GM23338 (cell line): ENCODE measurements around the gene CHST2. TPM values are rescaled to one million over a fixed set of nuclear protein-coding genes. Genes with fewer than 3 reads are reported as not detected.
"Not testable (repeated sequence)": the region's sequence is repeated elsewhere in the genome, so short reads cannot be mapped to it uniquely, and the experiment has no call there.

Experiments
- ATAC-seq: fragments of 200-7000 bp; cut with Tn5 transposase; 3 replicates; pipeline ENCODE4 v1.9.1; 2020
- DNase-seq: peaks from one replicate; pipeline ENCODE4 v3.0.0-alpha.2; 2015; ENCODE audit warnings: low spot score
- H2AFZ ChIP-seq: fragments of 200-600 bp; sonication (generic); 2 replicates; pipeline ENCODE4 v1.8.0; 2016; ENCODE audit warnings: antibody characterized with exemption, mild to moderate bottlenecking, moderate library complexity
- H3F3A ChIP-seq: fragments of 200-600 bp; sonication (generic); replicated peaks from 2 replicates; pipeline ENCODE4 v1.8.0; 2017; ENCODE audit warnings: antibody characterized with exemption, mixed run types, low read depth
- H3K27ac ChIP-seq: fragments of 200-600 bp; sonication (generic); 2 replicates; pipeline ENCODE4 v1.6.1; 2016; ENCODE audit warnings: low read depth
- H3K27me3 ChIP-seq: fragments of 200-600 bp; sonication (generic); 2 replicates; pipeline ENCODE4 v1.8.0; 2016; ENCODE audit warnings: mild to moderate bottlenecking, mixed run types, moderate library complexity; ENCODE audit not compliant: insufficient read depth
- H3K36me3 ChIP-seq: fragments of 200-600 bp; sonication (generic); 2 replicates; pipeline ENCODE4 v1.8.0; 2016; ENCODE audit warnings: mild to moderate bottlenecking; ENCODE audit not compliant: insufficient read depth
- H3K4me1 ChIP-seq: fragments of 200-600 bp; sonication (generic); 2 replicates; pipeline ENCODE4 v1.8.0; 2016; ENCODE audit warnings: mild to moderate bottlenecking, moderate library complexity; ENCODE audit not compliant: insufficient read depth
- H3K4me2 ChIP-seq: fragments of 200-600 bp; sonication (generic); 2 replicates; pipeline ENCODE4 v1.7.1; 2017; ENCODE audit warnings: mixed run types
- H3K4me3 ChIP-seq: fragments of 200-600 bp; sonication (generic); 2 replicates; pipeline ENCODE4 v1.6.1; 2016; ENCODE audit warnings: mixed run types
- H3K79me2 ChIP-seq: fragments of 200-600 bp; sonication (generic); replicated peaks from 2 replicates; pipeline ENCODE4 v1.8.0; 2017; ENCODE audit warnings: mild to moderate bottlenecking; ENCODE audit not compliant: insufficient read depth
- H3K9me2 ChIP-seq: fragments of 200-600 bp; sonication (generic); 2 replicates; pipeline ENCODE4 v1.8.0; 2017; ENCODE audit not compliant: insufficient read depth
- H4K20me1 ChIP-seq: fragments of 200-600 bp; sonication (generic); replicated peaks from 2 replicates; pipeline ENCODE4 v1.8.0; 2017; ENCODE audit warnings: mild to moderate bottlenecking; ENCODE audit not compliant: insufficient read depth
- H3K27ac Mint-ChIP-seq: 2 replicates; pipeline ENCODE4 v1.8.0; 2020; ENCODE audit warnings: inconsistent platforms, mild to moderate bottlenecking, moderate library complexity, mixed read lengths
- H3K27me3 Mint-ChIP-seq: 3 replicates; pipeline ENCODE4 v1.8.0; 2022; ENCODE audit warnings: low read depth, mild to moderate bottlenecking, moderate library complexity, mixed read lengths, inconsistent platforms; ENCODE audit not compliant: insufficient read depth, poor library complexity
- H3K36me3 Mint-ChIP-seq: 3 replicates; pipeline ENCODE4 v1.8.0; 2021; ENCODE audit warnings: low read depth, mild to moderate bottlenecking, inconsistent platforms, moderate library complexity, mixed read lengths
- H3K4me1 Mint-ChIP-seq: 3 replicates; pipeline ENCODE4 v1.8.0; 2020; ENCODE audit warnings: mild to moderate bottlenecking, inconsistent platforms, mixed read lengths
- H3K4me3 Mint-ChIP-seq: 3 replicates; pipeline ENCODE4 v1.8.0; 2021; ENCODE audit warnings: moderate library complexity, mild to moderate bottlenecking, inconsistent platforms, mixed read lengths
- H3K9me3 Mint-ChIP-seq: 3 replicates; pipeline ENCODE4 v1.8.0; 2020; ENCODE audit warnings: moderate library complexity, mild to moderate bottlenecking, inconsistent platforms, mixed read lengths
- CREB1 ChIP-seq: fragments of 250-450 bp; sonication (Bioruptor Pico); IDR thresholded peaks from 2 replicates; pipeline ENCODE4 v1.5.0; 2020; ENCODE audit warnings: low read depth, mild to moderate bottlenecking, moderate library complexity
- CTCF ChIP-seq, 2 experiments: fragments of 200-600 bp in 1 of 2; sonication (generic) in 1 of 2; conservative IDR thresholded peaks; 2 replicates each; pipeline versions ENCODE4 v1.5.1 to v1.6.1; 2016 to 2017; ENCODE audit warnings: antibody characterized with exemption in 2 of 2, low read depth in 2 of 2, mild to moderate bottlenecking in 2 of 2, moderate library complexity in 1 of 2
- EZH2 ChIP-seq: fragments of 200-600 bp; sonication (generic); IDR thresholded peaks from one replicate; pipeline ENCODE4 v1.8.0; 2017; ENCODE audit warnings: antibody characterized with exemption, mild to moderate bottlenecking, low read depth; ENCODE audit not compliant: unreplicated experiment
- EZH2phosphoT487 ChIP-seq: fragments of 200-600 bp; sonication (generic); IDR thresholded peaks from one replicate; pipeline ENCODE4 v1.8.1; 2018; ENCODE audit warnings: antibody characterized with exemption; ENCODE audit not compliant: unreplicated experiment
- JUNB ChIP-seq: IDR thresholded peaks from one replicate; pipeline ENCODE4 v1.6.1; 2016; ENCODE audit warnings: antibody characterized with exemption; ENCODE audit not compliant: unreplicated experiment
- REST ChIP-seq: IDR thresholded peaks from one replicate; pipeline ENCODE4 v1.6.1; 2018; ENCODE audit warnings: antibody characterized with exemption; ENCODE audit not compliant: unreplicated experiment
- STAT1 ChIP-seq: IDR thresholded peaks from one replicate; pipeline ENCODE4 v1.6.1; 2016; ENCODE audit warnings: antibody characterized with exemption; ENCODE audit not compliant: unreplicated experiment
- ZNF114 ChIP-seq: fragments of 250-450 bp; sonication (Bioruptor Pico); IDR thresholded peaks from 2 replicates; pipeline ENCODE4 v1.5.0; 2020; ENCODE audit warnings: mild to moderate bottlenecking, moderate library complexity
- ZNF331 ChIP-seq: fragments of 250-450 bp; sonication (Bioruptor Pico); IDR thresholded peaks from 2 replicates; pipeline ENCODE4 v1.5.0; 2020; ENCODE audit warnings: low read depth, mild to moderate bottlenecking, moderate library complexity
- ZNF462 ChIP-seq: fragments of 250-450 bp; sonication (Bioruptor Pico); IDR thresholded peaks from 2 replicates; pipeline ENCODE4 v1.5.0; 2020; ENCODE audit warnings: mild to moderate bottlenecking, moderate library complexity
- polyA plus RNA-seq: library from polyadenylated mRNA; unstranded; fragments of >200 nt; fragmentation: Nextera tagmentation; extraction: Ambion mirVana; gene quantifications from 2 replicates; pipeline ENCODE4 v1.2.1, GENCODE V29; 2016
- total RNA-seq: library from RNA; depleted of rRNA; stranded (reverse); fragments of >200 nt; shearing (Covaris generic); gene quantifications from 2 replicates; pipeline ENCODE4 v1.2.3, GENCODE V29; 2014

Gene CHST2
- total and polyA plus RNA-seq, 2 experiments from 2014 or later, result 4.1 to 28.3 TPM

- H2AFZ ChIP-seq, result peak overlapping the region; percentile 49; the same call in 1 of the 2 replicates
- H3K27ac ChIP-seq, H3K4me3 ChIP-seq, H3K4me2 ChIP-seq, DNase-seq, H3K9me3 Mint-ChIP-seq, ATAC-seq, H3F3A ChIP-seq, H3K27me3 Mint-ChIP-seq, H4K20me1 ChIP-seq, H3K4me3 Mint-ChIP-seq, H3K27me3 ChIP-seq, H3K36me3 Mint-ChIP-seq, H3K79me2 ChIP-seq, H3K9me2 ChIP-seq, H3K4me1 ChIP-seq, H3K36me3 ChIP-seq: not testable (repeated sequence)
- Mint-ChIP-seq H3K4me1 (peaks cover 13% of the 10 kb centered on the region; the same call in 2 of the 3 replicates), H3K27ac (peak overlapping the region; percentile 47)
Observed at GRCh38 chr3:143165612-143166285, 46.2 kb downstream of the CHST2 start.

- no peaks in the 10 kb centered on the region for H4K20me1 ChIP-seq
- ATAC-seq (no peak), DNase-seq (no peak)
- no peaks in the 10 kb centered on the region for H3F3A ChIP-seq
- Mint-ChIP-seq H3K27me3 (peaks cover 5% of the 10 kb centered on the region), H3K4me1 (peaks cover 13% of the 10 kb centered on the region; the same call in 2 of the 3 replicates), H3K27ac (peak overlapping the region; percentile 24; the same call in 1 of the 2 replicates), H3K9me3 (no peaks in the 10 kb centered on the region), H3K4me3 (no peak overlapping the region), H3K36me3 (no peaks in the 10 kb centered on the region)
- no peak overlapping the region for H3K27ac ChIP-seq
- peaks cover 5% of the 10 kb centered on the region for H3K9me2 ChIP-seq
- no peaks in the 10 kb centered on the region for H3K27me3 ChIP-seq
- peaks cover 4% of the 10 kb centered on the region for H3K4me1 ChIP-seq
- no peak overlapping the region for H3K4me3 ChIP-seq
- H3K4me2 ChIP-seq, result no peak overlapping the region
- no peaks in the 10 kb centered on the region for H3K36me3 ChIP-seq
- no peak overlapping the region for H2AFZ ChIP-seq
- no peaks in the 10 kb centered on the region for H3K79me2 ChIP-seq
- TF ChIP-seq ZNF331 (CRISPR knock-in tag), result no peak
- TF ChIP-seq ZNF114 (CRISPR knock-in tag), result no peak
- TF ChIP-seq EZH2, result no peak
- no peak for TF ChIP-seq CTCF (conservative IDR thresholded peaks at IDR 0.05; ENCODE audit: low read depth in 2 of 2)
- no peak for TF ChIP-seq REST
- TF ChIP-seq ZNF462 (CRISPR knock-in tag), result no peak
- no peak for TF ChIP-seq CREB1 (CRISPR knock-in tag)
- TF ChIP-seq EZH2phosphoT487, result no peak
- no peak for TF ChIP-seq STAT1
- TF ChIP-seq JUNB, result no peak
Observed at GRCh38 chr3:143166376-143166775, 46.8 kb downstream of the CHST2 start.
